ENCODE measurements around the gene TGFA. TPM values are rescaled to one million over a fixed set of nuclear protein-coding genes. Genes with fewer than 3 reads are reported as not detected.

The TGFA gene
- 18.2 TPM for total RNA-seq

GRCh38 chr2:70553584-70554337 is at the start of gene TGFA:
Gene TGFA (minus strand): TSS chr2:70553826. CDS start chr2:70553767, 59 bp downstream.

Other genes starting within 250 kb of the TGFA start
- 236 TPM for gene ADD2, start 214.4 kb upstream of the TGFA start, total RNA-seq
- not detected for gene FIGLA, start 236.8 kb upstream of the TGFA start, total RNA-seq